ENCODE results near the gene SSTR1.

Gene SSTR1

DNA sequence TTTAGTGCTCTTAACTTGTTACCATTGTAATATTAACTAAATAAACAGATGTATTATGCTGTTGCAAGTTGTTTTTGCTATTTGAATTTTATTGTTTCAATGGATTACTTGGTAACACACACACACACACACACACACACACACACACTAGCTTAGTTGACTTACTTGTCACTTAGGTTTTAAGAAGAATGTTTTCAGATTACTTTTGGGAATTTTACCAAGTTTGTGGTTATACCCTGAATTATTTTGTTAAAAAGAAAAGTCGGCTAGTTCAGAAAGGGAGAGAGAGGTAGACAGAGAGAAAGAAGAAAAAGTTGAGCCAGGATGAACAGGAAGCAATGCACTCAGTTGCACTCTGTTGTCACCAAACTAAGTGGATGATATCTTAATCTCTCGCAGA lies 5.3 kb downstream of the SSTR1 start:
- H3K4me3 ChIP-seq (ENCODE audit: control insufficient read depth, low read depth, low read length) = no peak overlapping the region
- DNase-seq (ENCODE audit: low read depth) = peak; percentile 9
- TF ChIP-seq, protein P1, sequence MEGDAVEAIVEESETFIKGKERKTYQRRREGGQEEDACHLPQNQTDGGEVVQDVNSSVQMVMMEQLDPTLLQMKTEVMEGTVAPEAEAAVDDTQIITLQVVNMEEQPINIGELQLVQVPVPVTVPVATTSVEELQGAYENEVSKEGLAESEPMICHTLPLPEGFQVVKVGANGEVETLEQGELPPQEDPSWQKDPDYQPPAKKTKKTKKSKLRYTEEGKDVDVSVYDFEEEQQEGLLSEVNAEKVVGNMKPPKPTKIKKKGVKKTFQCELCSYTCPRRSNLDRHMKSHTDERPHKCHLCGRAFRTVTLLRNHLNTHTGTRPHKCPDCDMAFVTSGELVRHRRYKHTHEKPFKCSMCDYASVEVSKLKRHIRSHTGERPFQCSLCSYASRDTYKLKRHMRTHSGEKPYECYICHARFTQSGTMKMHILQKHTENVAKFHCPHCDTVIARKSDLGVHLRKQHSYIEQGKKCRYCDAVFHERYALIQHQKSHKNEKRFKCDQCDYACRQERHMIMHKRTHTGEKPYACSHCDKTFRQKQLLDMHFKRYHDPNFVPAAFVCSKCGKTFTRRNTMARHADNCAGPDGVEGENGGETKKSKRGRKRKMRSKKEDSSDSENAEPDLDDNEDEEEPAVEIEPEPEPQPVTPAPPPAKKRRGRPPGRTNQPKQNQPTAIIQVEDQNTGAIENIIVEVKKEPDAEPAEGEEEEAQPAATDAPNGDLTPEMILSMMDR (conservative IDR thresholded peaks at IDR 0.05; ENCODE audit: control insufficient read depth, insufficient read depth, low read depth, low read length) = no peak

DNA sequence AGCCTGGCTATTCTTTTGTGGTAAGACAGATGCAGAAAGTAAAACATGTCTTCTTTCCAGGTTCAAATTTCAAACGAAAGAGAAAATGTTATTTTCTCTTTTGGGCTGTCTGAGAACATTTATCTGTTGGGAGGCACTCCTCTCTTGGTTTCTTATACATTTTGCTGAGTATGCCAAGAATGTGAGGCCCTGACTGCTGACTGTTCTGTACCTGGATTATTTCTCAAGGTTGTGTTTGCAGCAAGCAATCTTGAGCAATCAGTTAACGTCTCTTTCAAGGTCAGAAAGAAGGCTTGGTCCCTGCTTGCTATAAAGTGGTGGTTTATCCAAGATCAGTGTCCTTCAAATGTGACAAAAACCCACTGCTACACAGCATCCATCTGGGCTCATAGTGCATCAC lies 9.8 kb downstream of the SSTR1 start:
- no peak for DNase-seq (ENCODE audit: low read depth)
- H3K4me3 ChIP-seq (ENCODE audit: control insufficient read depth, low read depth, low read length) = no peak overlapping the region
- TF ChIP-seq, protein P1 (conservative IDR thresholded peaks at IDR 0.05; ENCODE audit: control insufficient read depth, insufficient read depth, low read depth, low read length) = no peak

DNA sequence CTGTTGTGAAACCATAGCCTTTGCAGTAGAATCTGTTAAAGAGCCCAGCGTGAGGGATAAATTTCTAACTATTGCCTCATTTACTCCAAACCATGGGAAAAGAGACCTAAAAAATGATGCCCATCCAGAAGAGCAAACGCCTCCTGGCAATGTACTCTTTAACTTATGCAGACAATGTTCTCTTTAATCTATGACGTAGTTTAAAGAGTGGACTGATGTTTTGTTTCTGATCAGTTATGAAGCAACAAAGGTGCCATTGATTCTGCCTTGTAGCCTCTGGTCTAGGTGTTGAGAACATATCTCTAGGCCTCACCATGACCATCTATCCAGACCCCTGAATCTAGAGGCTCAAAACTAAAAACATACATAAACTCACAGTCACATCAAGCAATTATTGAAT lies 13.4 kb downstream of the SSTR1 start:
- no peak for DNase-seq (ENCODE audit: low read depth)
- H3K4me3 ChIP-seq (ENCODE audit: control insufficient read depth, low read depth, low read length) = no peak overlapping the region
- TF ChIP-seq, protein P1 (conservative IDR thresholded peaks at IDR 0.05; ENCODE audit: control insufficient read depth, insufficient read depth, low read depth, low read length) = no peak

DNA sequence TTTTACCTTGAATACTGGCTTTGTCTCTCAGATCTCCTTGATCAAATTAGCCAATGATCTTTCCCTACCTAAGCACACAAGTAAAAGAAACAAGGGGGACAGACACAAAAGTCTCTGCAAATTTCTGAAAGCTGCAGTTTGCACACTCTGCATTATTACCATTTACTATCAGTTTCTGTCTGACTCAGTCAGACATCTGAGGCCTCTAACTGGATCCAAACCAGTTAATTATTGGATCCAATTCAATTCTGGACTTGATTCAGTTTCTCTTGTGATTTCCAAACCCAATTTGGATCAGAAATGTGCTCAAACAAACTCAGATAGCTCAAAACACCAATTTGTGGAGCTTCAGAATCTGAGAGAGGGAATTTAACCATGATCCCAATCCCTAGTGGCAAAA lies 16.6 kb downstream of the SSTR1 start:
- peak; percentile 19 for DNase-seq (ENCODE audit: low read depth)
- TF ChIP-seq, protein P1 (conservative IDR thresholded peaks at IDR 0.05; ENCODE audit: control insufficient read depth, insufficient read depth, low read depth, low read length) = no peak
- H3K4me3 ChIP-seq (ENCODE audit: control insufficient read depth, low read depth, low read length) = no peak overlapping the region

DNA sequence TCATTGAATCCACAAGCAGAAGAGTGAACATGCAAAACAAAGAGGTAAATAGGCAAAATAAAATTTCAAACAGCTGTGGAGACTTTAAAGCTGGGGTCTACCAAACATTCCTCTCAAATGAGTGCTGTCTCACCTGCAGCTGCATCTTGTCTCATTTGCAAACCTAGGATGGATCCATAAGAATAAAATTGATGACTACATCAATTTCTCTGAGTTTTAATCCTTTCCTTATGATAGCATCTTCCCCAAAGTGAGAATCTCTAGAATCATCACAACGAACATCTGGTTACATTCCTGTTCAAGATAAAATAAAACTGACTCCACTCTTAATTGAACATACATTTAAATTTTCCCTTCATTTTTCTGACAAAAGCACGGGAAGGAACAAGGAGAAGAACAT lies 18.2 kb downstream of the SSTR1 start:
- TF ChIP-seq, protein P1 (conservative IDR thresholded peaks at IDR 0.05; ENCODE audit: control insufficient read depth, insufficient read depth, low read depth, low read length) = no peak
- DNase-seq (ENCODE audit: low read depth) = no peak
- H3K4me3 ChIP-seq (ENCODE audit: control insufficient read depth, low read depth, low read length) = no peak overlapping the region

DNA sequence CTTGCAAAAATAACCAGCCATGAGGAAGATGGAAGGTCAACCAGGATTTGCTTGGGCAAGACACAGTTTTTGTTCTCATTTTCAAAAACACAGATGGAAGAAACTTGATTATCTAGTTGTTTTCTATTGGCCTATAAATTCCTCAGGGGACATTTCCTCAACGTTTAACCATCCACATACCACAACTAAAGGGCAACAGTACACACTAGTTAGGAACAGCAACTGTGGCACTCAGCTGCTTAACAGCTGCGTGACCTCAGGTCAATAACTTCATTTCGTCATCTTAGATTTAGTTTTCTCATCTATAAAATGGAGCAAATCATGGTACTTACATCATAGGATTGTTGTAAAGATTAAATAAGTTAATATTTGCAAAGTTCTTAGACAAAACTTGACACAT lies 18.7 kb downstream of the SSTR1 start:
- peak; percentile 23 for DNase-seq (ENCODE audit: low read depth)
- H3K4me3 ChIP-seq (ENCODE audit: control insufficient read depth, low read depth, low read length) = no peak overlapping the region
- TF ChIP-seq, protein P1 (conservative IDR thresholded peaks at IDR 0.05; ENCODE audit: control insufficient read depth, insufficient read depth, low read depth, low read length) = no peak

DNA sequence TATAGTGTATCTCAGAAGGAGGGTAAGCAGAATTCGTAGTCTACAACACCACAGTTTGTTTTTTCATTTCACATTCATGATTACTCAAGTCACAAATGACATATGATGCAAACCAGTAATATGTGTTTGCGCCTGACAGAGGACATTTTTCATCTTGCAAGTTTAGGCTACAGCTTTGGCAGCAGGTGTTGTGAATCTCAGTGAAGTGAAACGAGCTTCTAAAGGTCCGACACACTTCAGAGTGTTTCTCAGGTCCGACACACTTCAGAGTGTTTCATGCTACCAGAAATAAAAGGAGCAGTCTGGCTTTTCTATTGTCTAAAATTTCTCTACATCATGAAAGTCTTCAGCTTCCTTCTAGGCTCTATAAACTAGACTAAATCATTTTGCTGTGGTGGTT lies 25.5 kb downstream of the SSTR1 start:
- DNase-seq (ENCODE audit: low read depth) = no peak
- no peak overlapping the region for H3K4me3 ChIP-seq (ENCODE audit: control insufficient read depth, low read depth, low read length)
- TF ChIP-seq, protein P1 (conservative IDR thresholded peaks at IDR 0.05; ENCODE audit: control insufficient read depth, insufficient read depth, low read depth, low read length) = no peak
